ENCODE data around the gene GPHN. TPM values are rescaled to one million over a fixed set of nuclear protein-coding genes. Genes with fewer than 3 reads are reported as not detected.
"Not testable (repeated sequence)": the region's sequence is repeated elsewhere in the genome, so short reads cannot be mapped to it uniquely, and the experiment has no call there.

The GPHN gene
- total and polyA plus RNA-seq, 2 of the 4 experiments (the other 2 are of a cell fraction) = 8.0 to 8.1 TPM

DNA sequence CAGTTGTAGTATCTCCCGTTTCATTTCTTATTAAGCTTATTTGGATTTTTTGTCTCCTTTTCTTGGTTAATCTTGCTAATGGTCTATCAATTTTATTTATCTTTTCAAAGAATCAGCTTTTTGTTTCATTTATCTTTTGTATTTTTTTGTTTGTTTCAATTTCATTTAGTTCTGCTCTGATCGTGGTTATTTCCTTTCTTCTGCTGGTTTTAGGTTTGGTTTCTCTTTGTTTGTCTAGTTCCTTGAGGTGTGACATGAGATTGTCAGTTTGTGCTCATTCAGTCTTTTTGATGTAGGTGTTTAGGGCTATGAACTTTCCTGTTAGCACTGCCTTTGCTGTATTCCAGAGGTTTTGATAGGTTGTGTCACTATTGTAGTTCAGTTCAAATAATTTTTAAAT lies 207.4 kb downstream of the GPHN start:
- H3K79me1 ChIP-seq (ENCODE audit: low read depth in 1 of 2, low read length in 2 of 2); H3K4ac ChIP-seq (ENCODE audit: low read depth, low read length); in situ Hi-C loops (cut with MboI; ENCODE audit: low sequenced_read_pairs); H3K4me1 ChIP-seq (ENCODE audit: control insufficient read depth, insufficient read depth, low read length); H3K18ac ChIP-seq (ENCODE audit: low read depth, low read length); H2AK5ac ChIP-seq (ENCODE audit: low read depth, low read length); H3K14ac ChIP-seq (replicated peaks; ENCODE audit: low read depth, low read length); H3K27me3 ChIP-seq (ENCODE audit: control insufficient read depth, insufficient read depth, low read length); CTCF ChIA-PET; H2AFZ ChIP-seq (replicated peaks; ENCODE audit: low read length, poor library complexity); H3K9me1 ChIP-seq (ENCODE audit: insufficient read depth, low read length); ATAC-seq (ENCODE audit: low read depth); H3K36me3 ChIP-seq (ENCODE audit: control insufficient read depth, insufficient read depth, low read length); H3K4me3 ChIP-seq (ENCODE audit: insufficient read depth, low read depth, low read length); H2BK5ac ChIP-seq (ENCODE audit: low read depth, low read length, poor library complexity, severe bottlenecking); H3K23ac ChIP-seq (ENCODE audit: low read depth, low read length); H2BK20ac ChIP-seq (ENCODE audit: low read depth, low read length); intact Hi-C loops (cut with micrococcal nuclease); dilution Hi-C loops (cut with HindIII; ENCODE audit: low sequenced_read_pairs, unreplicated experiment); H2BK15ac ChIP-seq (ENCODE audit: low read depth, low read length); H4K91ac ChIP-seq (ENCODE audit: insufficient read depth, low read depth, low read length); H4K5ac ChIP-seq (ENCODE audit: low read depth, low read length); H3K9ac ChIP-seq (ENCODE audit: low read depth, low read length); DNase-seq; H3K56ac ChIP-seq (ENCODE audit: extremely low read depth, insufficient read depth, low read length); H2AK9ac ChIP-seq (replicated peaks; ENCODE audit: low read depth, low read length, poor library complexity); H3K4me2 ChIP-seq (ENCODE audit: low read depth, low read length); H3K27ac ChIP-seq (ENCODE audit: insufficient read depth, low read length); H3K9me3 ChIP-seq (ENCODE audit: control insufficient read depth, insufficient read depth, low read length); H2BK120ac ChIP-seq (ENCODE audit: low read depth, low read length); BruUV-seq (replicated peaks); H4K8ac ChIP-seq (ENCODE audit: low read depth in 2 of 2, low read length in 2 of 2); POLR2A ChIA-PET (ENCODE audit: unreplicated experiment); H4K20me1 ChIP-seq (ENCODE audit: insufficient read depth, low read length): not testable (repeated sequence)
- no CpG with 5 or more reads among the region's 2 CpGs for WGBS, 2 experiments (ENCODE audit: extremely low coverage in 2 of 2, insufficient read length in 1 of 2)
